NCI-H1092 treated with DMSO at 0.1 percent for 48 hours (cell line): ENCODE data around the gene FIBCD1.

Experiments used
- DNase-seq: peaks from one replicate; lab custom pipeline; 2025; lab: John Stamatoyannopoulos, UW

The FIBCD1 gene

GRCh38 chr9:130938652-130939404 lies at the start of gene FIBCD1:
FIBCD1 (minus strand) TSS chr9:130939247; CDS start chr9:130938607, 640 bp downstream.
- peak; percentile 13 for DNase-seq

DNA sequence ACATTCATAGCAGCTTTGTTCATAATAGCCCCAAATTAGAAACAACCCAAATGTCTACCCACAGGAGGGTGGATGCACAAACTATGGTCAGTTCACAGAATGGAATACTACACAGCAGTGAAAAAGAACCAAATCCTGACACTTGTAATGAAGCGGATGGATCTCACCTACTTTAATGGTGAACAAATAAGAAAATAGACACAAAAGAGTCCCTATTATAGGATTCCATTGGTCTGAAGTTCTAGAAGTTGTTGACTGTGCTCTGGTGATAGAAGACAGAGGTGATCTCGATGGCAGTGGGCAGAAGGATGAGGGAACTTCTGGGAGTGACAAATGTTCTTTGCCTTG lies 49.3 kb upstream of the FIBCD1 start:
- no peak for DNase-seq

GRCh38 chr9:130987738-130988399 lies 48.8 kb upstream of the FIBCD1 start:
- DNase-seq = no peak

- no peak for DNase-seq
Measured at GRCh38 chr9:130987054-130987453, 48.0 kb upstream of the FIBCD1 start.

DNA sequence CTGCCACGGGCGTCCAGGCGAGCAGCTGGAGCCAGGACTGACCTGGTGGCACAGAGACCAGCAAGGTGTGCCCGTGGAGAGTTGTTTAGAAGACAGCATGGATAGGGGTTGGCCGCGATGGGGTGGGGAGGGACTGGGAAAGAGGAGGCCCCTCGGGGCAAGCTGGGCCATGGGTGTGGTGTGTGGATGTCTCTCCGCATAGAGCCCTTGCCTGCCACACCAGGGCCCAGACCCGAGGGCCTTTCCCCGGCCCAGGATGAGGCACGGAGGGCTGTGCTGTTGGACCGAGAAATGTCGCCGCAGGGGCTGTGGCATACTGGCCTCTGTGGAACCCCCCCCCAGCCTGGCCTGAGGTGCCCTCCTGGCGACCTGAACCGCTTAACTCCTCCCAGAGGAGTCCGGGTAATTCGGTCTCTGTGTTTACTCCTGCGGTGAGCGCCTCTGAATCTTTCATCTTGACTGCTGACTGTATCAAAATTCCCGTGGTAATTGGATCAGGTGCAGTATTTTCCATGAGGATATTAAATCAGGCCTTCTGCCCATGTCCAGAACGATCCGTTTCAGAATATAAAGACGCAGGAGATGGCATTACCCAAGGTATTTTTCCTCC lies 47.4 kb upstream of the FIBCD1 start:
- no peak for DNase-seq

DNA sequence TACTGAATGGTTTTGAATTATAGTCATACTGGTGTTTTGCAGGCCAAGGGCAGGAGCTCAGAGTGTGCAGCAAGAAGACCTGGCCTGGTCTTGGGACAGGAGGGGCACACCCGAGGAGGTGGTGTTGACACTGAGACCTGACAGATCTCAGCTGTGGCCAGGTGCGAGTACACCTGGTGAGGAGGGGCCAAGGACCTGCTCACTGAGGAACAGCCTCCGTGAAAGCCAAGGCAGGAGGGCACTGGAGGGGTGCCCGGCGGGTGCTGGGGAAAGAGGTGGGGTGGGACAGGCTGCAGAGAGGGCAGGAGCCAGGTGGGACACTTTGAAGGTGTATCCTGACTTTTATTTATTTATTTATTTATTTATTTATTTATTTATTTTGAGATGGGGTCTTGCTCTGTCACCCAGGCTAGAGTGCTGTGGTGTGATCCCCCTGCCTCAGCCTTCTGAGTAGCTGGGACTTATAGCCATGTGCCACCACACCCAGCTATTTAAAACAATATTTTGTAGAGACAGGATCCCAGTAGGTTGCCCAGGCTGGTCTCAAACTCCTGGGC lies 46.6 kb upstream of the FIBCD1 start:
- DNase-seq = no peak

DNA sequence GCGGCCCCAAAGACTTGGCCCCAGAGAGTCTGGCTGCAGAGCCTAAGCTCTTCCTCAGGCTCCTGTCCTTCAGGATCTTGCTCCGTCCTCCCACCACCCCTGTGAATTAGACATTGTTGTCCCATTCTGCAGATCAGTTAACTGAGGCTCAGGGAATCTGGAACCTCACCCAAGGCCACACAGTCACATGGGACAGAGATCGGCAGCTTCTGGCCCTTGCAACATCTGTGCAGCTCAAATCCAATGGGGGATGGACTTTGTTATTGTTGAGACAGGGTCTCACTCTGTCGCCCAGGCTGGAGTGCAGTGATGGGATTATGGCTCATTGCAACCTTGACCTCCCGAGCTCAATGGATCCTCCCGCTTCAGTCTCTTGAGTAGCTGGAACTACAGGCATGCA lies 46.0 kb upstream of the FIBCD1 start:
- DNase-seq = no peak

- DNase-seq = no peak
Measured at GRCh38 chr9:130984521-130984920, 45.5 kb upstream of the FIBCD1 start.

GRCh38 chr9:130983970-130984369 lies 44.9 kb upstream of the FIBCD1 start:
- DNase-seq = no peak

DNA sequence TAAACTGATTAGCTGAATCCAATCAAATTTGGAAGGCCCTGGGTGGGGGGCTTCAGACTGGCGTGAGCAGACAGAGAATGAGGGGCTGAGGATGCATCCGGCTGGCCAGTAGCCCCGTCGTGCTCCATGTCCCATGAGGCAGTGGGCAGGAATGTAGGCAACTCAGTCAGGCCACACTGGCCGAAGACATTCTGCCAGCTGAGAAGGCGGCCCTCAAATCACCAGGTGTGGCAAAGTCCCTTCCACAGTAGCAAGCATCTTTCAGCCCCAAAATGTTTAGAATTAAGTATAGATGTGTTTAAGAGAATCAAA lies 44.3 kb upstream of the FIBCD1 start:
- no peak for DNase-seq

DNA sequence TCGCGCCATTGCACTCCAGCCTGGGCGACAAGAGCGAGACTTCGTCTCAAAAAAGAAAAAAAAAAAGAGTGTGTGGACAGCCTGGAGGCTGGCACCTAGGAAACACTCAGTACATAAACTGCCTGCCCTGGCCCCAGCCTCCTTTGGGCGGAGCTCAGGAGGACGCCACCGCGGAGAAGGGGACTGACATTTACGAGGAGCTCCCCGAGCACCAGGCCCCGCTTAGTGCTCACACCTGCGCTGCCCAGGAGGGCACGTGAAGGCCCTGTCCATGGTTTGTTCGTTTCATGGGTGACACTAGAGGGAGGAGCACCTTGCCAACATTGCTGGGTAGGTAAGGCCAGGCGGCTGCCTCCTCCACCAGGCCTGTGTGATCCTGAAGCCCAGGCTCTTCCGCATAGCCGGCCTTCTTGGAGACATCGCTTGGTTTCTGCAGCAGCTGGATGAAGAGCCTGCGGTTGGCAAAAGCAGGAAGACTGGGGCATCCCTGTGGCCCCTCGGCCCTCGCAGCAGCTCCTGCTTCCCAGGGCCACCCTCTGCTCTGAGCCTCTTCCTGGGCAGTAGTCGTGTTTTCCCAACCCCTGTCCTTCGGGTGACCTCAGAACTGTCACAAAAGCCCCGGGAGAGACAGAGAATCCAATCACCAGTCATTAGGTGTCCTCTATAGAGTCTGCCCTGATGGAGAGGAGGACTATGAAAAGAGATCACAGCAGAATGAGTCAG lies 43.8 kb upstream of the FIBCD1 start:
- DNase-seq = no peak

DNA sequence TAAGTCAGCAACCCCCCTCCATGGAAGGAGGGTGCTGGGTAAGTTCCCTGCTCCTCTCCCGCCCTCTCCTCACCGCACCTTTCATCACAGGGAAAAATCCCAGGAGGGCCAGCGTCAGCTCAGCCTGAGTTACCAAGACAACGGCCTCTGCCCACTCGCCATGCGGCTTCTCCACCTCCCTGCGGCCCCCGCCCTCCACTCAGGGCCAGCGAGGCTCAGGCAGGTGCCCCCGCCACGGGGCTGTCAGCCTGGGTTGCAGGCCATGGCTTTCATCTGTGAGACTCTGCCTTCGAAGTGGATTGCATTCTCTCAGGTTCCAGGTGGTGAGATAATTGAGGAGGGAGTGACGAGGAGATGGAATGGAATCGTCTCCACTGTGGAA lies 42.7 kb upstream of the FIBCD1 start:
- no peak for DNase-seq

DNA sequence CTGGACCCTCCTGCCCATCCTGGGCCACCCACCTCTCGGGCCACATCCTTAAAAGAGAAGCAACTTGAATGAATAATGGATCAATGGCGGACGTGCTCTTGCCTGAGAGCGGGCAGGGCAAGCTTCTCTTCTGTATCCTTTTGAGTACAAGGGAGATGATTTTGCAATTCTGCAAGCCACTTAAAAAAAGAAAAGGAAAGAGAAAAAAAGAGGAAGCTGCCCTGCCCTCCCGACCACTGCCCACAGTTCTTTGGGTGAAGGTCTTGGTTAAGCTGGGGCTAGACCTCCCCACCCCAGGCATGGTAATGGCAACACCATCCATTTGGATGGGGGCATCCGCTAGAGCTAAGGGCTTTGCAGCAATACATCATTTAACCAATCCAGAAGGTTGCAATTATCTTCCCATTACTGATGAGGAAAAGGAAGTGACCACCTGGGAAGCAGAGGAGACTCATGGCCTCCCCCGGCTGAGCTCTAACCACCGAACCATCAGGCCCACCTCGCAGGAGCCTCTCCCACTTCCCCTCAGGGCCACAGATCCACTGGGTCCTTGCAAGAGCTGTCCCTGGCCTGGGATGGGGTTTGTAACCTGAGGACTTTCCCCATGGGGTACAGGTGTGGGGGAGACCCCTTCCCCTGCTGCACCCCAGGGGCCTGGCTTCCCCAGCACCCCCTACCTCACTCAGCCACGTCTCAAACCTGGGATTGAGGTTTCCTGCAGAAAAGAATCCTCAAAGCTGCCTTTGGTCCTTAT lies 42.1 kb upstream of the FIBCD1 start:
- DNase-seq = no peak

DNA sequence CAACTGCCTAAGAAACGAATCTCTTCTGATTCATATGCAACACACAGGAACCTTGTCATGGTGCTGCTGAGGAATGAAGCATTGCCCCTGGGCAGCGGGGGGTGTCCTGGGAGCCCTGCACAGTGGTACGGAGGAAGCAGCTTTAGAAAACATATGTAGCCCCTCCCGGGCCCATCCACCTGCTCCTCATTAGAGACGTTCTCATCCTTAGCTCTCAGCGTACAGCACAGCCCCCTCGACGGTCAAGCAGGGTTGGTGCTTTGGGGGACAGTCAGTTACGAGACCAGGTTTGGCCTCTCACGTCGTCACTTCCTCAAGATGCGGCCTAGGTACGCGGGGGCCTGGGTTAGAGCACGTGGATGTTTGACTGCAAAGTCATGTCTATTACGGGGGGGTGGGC lies 41.5 kb upstream of the FIBCD1 start:
- no peak for DNase-seq

DNA sequence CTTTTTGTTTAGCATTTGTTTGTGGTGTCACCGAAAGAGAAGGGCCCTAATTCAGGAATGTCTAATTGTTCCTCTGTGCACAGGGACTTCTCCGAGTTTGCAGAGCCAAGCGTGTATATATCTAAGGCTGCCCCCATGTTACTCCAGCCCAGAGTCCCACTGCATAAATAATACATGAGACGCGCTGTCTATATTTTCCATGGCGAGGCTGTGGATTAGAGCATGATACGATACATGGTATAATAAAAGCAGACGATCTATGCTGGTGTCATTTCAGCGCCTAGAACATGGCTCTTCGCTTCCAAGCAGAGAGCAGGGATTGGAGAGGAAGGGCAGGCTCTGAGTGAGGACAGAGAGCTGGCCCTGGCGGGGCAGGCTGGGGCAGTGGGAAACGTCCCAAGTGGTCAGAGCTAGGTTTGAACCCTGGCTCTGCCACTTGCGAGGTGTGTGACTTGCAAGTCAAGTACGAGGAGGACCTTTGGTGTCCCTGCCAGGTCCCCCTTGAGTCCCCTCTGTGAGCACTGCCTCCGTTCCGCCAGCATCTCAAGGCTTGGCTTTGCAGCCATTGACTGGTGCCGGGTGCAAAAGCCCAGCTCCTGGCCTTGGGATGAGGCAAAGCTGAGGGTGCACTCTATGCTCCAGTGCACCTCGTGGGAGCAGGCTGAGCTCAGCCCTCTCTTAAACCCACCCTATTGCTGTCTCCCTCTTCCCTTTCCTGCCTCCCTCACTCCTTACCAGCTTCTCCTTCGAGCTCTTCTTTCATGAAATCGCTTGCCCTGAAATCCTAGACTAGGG lies 40.7 kb upstream of the FIBCD1 start:
- no peak for DNase-seq

- DNase-seq = no peak
Measured at GRCh38 chr9:130977811-130978221, 38.8 kb upstream of the FIBCD1 start.

DNA sequence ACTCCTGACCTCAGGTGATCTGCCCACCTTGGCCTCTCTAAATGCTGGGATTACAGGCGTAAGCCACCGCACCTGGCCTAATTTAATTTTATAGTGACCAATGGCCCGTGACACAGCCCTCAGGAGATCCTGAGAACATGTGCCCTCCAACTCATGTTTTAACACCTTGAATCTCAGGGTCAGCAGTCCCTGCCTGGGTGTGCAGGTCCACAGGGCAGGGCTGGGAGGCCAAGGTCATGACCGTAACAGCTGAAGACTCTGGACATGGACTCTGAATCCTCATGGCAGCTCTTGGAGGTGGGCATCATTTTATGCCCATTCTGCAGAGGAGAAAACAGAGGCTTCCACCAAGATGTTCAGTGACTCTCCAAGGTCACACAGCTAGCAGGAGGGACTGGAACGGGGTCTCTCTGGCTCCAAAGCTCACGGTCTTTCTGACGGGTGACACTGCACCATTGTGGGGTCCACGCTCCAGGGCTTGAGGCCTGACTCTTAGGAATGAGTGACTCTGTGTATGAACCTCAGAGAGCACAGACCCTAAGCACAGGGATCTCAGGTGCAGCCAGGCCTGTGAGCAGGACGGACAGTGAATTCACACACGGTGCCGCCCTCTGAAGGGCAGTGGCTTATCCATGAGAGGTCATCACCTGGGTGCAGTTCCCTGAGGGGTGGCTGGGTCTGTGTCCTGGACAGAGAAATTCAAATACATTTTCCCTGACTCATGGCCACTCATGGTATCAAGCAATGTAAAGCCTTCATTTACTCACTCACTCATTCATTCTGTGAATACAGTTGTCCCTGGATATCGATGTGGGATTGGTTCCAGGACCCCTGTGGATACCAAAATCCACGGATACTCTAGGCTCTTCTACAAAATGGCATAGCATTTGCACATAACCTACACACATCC lies 37.1 kb upstream of the FIBCD1 start:
- DNase-seq = no peak

DNA sequence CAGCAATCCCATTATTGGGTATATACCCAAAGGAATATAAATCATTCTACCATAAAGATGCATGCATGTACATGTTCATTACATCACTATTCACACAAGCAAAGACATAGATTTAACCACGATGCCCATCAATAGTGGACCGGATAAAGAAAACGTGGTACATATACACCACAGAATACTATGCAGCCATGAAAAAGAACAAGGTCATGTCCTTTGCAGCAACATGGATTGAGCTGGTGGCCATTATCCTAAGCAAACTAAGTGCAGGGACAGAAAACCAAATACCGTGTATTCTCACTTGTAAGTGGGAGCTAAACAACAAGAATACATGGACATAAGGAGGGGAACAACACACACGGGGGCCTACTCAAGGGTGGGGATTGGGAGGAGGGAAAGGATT lies 36.1 kb upstream of the FIBCD1 start:
- DNase-seq = no peak

DNA sequence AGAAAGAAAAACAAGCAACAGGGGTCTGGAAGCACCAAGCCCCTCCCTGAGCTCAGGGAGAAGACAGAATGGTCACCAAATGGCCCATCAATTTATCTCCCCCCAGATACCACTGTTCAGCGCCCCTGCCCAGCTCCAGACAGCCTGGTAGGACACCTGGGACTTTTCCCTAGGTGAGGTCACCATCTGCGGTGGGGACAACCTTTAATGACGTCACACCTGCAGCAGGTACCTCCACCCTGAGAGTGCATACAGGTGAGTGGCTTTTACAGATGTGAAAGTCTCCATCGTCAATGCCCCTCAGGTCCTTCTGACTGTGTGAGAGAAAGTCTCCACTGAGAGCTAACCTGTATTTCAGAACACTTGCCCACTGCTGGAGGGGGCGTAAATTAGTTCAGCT lies 35.6 kb upstream of the FIBCD1 start:
- DNase-seq = no peak

DNA sequence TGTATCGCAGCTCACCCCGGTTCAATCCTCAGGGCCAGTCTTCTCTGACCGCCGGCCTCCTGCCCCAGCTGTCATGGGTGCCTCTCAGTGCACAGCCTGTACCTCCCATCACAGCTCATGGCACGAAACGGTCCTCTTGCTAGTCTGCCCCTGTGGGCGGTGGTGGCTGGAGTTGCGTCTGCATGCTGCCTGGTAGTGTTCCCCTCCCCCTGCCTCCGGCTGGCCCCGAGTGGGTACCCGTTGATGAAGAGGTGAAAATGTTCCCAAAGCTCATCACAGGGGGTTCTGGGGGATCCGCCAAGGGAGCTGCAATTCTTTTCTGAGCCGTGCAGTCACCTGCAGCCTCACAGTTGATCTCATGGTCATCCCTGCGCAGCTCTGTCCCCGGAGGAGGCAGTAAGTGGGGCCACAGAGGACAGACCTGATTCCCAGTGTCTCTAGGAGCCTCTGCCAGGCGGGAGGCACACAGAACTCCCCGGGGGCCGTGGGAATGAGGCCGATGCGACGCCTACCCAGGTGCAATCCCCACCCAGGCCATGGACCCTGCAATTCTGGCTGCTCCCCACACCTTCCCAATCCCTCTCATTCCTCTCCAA lies 34.7 kb upstream of the FIBCD1 start:
- DNase-seq = no peak
